ENCODE data around the gene PTPN13. TPM values are rescaled to one million over a fixed set of nuclear protein-coding genes. Genes with fewer than 3 reads are reported as not detected.

PTPN13 gene
- total and polyA plus RNA-seq, 12 donors: 3.9 to 22.3 (median 14.9) TPM

DNA sequence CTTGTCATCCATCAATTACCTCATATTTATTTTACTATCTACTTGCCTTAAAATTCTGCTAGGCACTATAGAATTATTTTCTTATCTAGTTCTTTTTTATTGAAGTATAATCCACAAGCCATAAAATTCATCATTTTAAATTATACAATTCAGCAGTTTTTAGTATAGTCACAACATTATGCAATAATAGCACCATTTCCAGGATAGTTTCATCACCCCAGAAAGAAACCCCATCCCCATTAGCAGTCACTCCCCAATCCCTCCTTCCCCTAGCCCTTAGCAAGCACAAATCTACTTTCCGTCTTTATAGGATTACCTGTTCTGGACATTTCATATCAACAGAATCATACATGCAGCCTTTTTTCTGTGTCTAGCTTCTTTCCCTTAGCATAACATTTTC lies 239.5 kb downstream of the PTPN13 start:
- Histone ChIP-seq H3K4me1 (replicated peaks in 1 of 2) (no peaks in the 10 kb centered on the region), H3K27ac (no peak overlapping the region), H3K27me3 (no peaks in the 10 kb centered on the region), H3K9me3 (replicated peaks in 1 of 3) (no peaks in the 10 kb centered on the region), H3K4me3 (no peak overlapping the region), H3K36me3 (replicated peaks in 1 of 2) (no peaks in the 10 kb centered on the region)
- TF ChIP-seq POLR2A (IDR thresholded peaks at IDR 0.05): no peak
- TF ChIP-seq, protein P1, sequence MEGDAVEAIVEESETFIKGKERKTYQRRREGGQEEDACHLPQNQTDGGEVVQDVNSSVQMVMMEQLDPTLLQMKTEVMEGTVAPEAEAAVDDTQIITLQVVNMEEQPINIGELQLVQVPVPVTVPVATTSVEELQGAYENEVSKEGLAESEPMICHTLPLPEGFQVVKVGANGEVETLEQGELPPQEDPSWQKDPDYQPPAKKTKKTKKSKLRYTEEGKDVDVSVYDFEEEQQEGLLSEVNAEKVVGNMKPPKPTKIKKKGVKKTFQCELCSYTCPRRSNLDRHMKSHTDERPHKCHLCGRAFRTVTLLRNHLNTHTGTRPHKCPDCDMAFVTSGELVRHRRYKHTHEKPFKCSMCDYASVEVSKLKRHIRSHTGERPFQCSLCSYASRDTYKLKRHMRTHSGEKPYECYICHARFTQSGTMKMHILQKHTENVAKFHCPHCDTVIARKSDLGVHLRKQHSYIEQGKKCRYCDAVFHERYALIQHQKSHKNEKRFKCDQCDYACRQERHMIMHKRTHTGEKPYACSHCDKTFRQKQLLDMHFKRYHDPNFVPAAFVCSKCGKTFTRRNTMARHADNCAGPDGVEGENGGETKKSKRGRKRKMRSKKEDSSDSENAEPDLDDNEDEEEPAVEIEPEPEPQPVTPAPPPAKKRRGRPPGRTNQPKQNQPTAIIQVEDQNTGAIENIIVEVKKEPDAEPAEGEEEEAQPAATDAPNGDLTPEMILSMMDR (IDR thresholded peaks at IDR 0.05): no peak
- DNase-seq: no peak
- intact Hi-C loops (cut with DNase I): no loop called here
- 76 to 94% (median 88%) methylated on average over 1 of the region's 1 CpG for WGBS, 4 donors

DNA sequence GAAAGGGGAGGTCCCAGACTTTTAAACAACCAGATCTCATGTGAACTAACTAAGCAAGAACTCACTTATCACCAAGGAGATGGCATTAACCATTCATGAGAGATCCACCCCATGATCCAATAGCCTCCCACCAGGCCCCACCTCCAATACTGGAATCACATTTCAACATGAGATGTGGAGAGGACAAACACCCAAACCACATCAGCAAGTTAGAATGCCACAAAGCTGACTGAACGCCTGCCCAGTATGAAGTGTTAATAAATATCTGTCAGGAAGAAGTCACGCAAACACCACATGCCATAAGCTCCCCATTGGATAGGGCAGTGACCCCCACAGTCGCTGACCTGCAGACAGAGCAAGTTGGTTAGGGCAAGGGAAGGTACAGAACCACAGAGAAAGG lies 240.8 kb downstream of the PTPN13 start:
- WGBS, 4 donors: 77 to 88% (median 85%) methylated on average over 3 of the region's 3 CpGs
- TF ChIP-seq, protein P1 (IDR thresholded peaks at IDR 0.05): no peak
- TF ChIP-seq POLR2A (IDR thresholded peaks at IDR 0.05): no peak
- Histone ChIP-seq H3K36me3 (replicated peaks in 1 of 2) (no peaks in the 10 kb centered on the region), H3K9me3 (replicated peaks in 1 of 3) (no peaks in the 10 kb centered on the region), H3K4me1 (replicated peaks in 1 of 2) (no peaks in the 10 kb centered on the region), H3K27ac (no peak overlapping the region), H3K4me3 (no peak overlapping the region), H3K27me3 (no peaks in the 10 kb centered on the region)
- no peak for DNase-seq
- intact Hi-C loops (cut with DNase I): no loop called here

- Histone ChIP-seq H3K4me3 (no peak overlapping the region), H3K9me3 (replicated peaks in 1 of 3) (no peaks in the 10 kb centered on the region), H3K27ac (no peak overlapping the region), H3K4me1 (replicated peaks in 1 of 2) (no peaks in the 10 kb centered on the region), H3K36me3 (replicated peaks in 1 of 2) (no peaks in the 10 kb centered on the region), H3K27me3 (no peaks in the 10 kb centered on the region)
- DNase-seq: no peak
- 81 to 87% (median 84%) methylated on average over 3 of the region's 3 CpGs for WGBS, 4 donors
- TF ChIP-seq POLR2A (IDR thresholded peaks at IDR 0.05): no peak
- TF ChIP-seq, protein P1 (IDR thresholded peaks at IDR 0.05): no peak
- intact Hi-C loops (cut with DNase I): no loop called here
Measured at GRCh38 chr4:86835677-86836076, 241.6 kb downstream of the PTPN13 start.

GRCh38 chr4:86837691-86838503 lies 243.8 kb downstream of the PTPN13 start:
- intact Hi-C loops (cut with DNase I): no loop called here
- Histone ChIP-seq H3K27ac (no peak overlapping the region), H3K4me3 (no peak overlapping the region), H3K9me3 (replicated peaks in 1 of 3) (no peaks in the 10 kb centered on the region), H3K4me1 (replicated peaks in 1 of 2) (no peaks in the 10 kb centered on the region), H3K27me3 (no peaks in the 10 kb centered on the region), H3K36me3 (replicated peaks in 1 of 2) (no peaks in the 10 kb centered on the region)
- TF ChIP-seq, protein P1 (IDR thresholded peaks at IDR 0.05): no peak
- TF ChIP-seq POLR2A (IDR thresholded peaks at IDR 0.05): no peak
- no peak for DNase-seq
- WGBS, 4 donors: 69 to 85% (median 79%) methylated on average over 5 of the region's 5 CpGs
